SK-N-SH treated with all-trans-retinoic acid at 6 μM for 48 hours (cell line): ENCODE results near the gene KCNJ16.

ENCODE experiments used
- ATAC-seq: fragments of 200-7000 bp; cut with Tn5 transposase; 3 replicates; pipeline ENCODE4 v1.9.1; 2020; ENCODE audit warnings: mild to moderate bottlenecking, moderate library complexity
- ARNTL ChIP-seq: fragments of 450-650 bp; formaldehyde crosslinking; IDR thresholded peaks from 2 replicates; pipeline ENCODE4 v1.5.0; 2020; ENCODE audit warnings: low read depth, mild to moderate bottlenecking, moderate library complexity, borderline replicate concordance
- BACH2 ChIP-seq: fragments of 250-450 bp; sonication (Bioruptor Pico); IDR thresholded peaks from 2 replicates; pipeline ENCODE4 v1.9.0; 2021; ENCODE audit warnings: mild to moderate bottlenecking, borderline replicate concordance
- CSDC2 ChIP-seq: fragments of 250-450 bp; sonication (Bioruptor Pico); IDR thresholded peaks from 2 replicates; pipeline ENCODE4 v1.5.0; 2020; ENCODE audit warnings: mild to moderate bottlenecking, moderate library complexity
- ESRRG ChIP-seq: fragments of 250-450 bp; sonication (Bioruptor Pico); IDR thresholded peaks from 2 replicates; pipeline ENCODE4 v1.6.1; 2021; ENCODE audit warnings: mild to moderate bottlenecking
- GLIS3 ChIP-seq: fragments of 250-450 bp; sonication (Bioruptor Pico); IDR thresholded peaks from 2 replicates; pipeline ENCODE4 v1.5.0; 2020; ENCODE audit warnings: mild to moderate bottlenecking, moderate library complexity
- ISL1 ChIP-seq: fragments of 250-450 bp; sonication (Bioruptor Pico); IDR thresholded peaks from 2 replicates; pipeline ENCODE4 v2.1.2; 2022; ENCODE audit warnings: mild to moderate bottlenecking, moderate library complexity
- PPARA ChIP-seq: fragments of 250-450 bp; sonication (Bioruptor Pico); IDR thresholded peaks from 2 replicates; pipeline ENCODE4 v1.5.0; 2020; ENCODE audit warnings: mild to moderate bottlenecking, borderline replicate concordance
- RARB ChIP-seq: fragments of 250-450 bp; sonication (Bioruptor Pico); IDR thresholded peaks from 2 replicates; pipeline ENCODE4 v1.8.0; 2021; ENCODE audit warnings: mild to moderate bottlenecking, moderate library complexity
- SNAI2 ChIP-seq: fragments of 250-450 bp; sonication (Bioruptor Pico); IDR thresholded peaks from 2 replicates; pipeline ENCODE4 v1.5.0; 2020; ENCODE audit warnings: mild to moderate bottlenecking, moderate library complexity
- TCF4 ChIP-seq: fragments of 250-450 bp; sonication (Bioruptor Pico); IDR thresholded peaks from 2 replicates; pipeline ENCODE4 v1.8.0; 2021; ENCODE audit warnings: mild to moderate bottlenecking, moderate library complexity, borderline replicate concordance
- TOX ChIP-seq: fragments of 250-450 bp; sonication (Bioruptor Pico); IDR thresholded peaks from 2 replicates; pipeline ENCODE4 v1.8.0; 2021; ENCODE audit warnings: mild to moderate bottlenecking, moderate library complexity, borderline replicate concordance
- ZC3H10 ChIP-seq: fragments of 250-450 bp; sonication (Bioruptor Pico); IDR thresholded peaks from 2 replicates; pipeline ENCODE4 v1.5.1; 2021; ENCODE audit warnings: mild to moderate bottlenecking, moderate library complexity
- ZFP3 ChIP-seq: fragments of 250-450 bp; sonication (Bioruptor Pico); IDR thresholded peaks from 2 replicates; pipeline ENCODE4 v1.5.0; 2020; ENCODE audit warnings: mild to moderate bottlenecking, moderate library complexity
- ZFP30 ChIP-seq: fragments of 450-650 bp; formaldehyde crosslinking; IDR thresholded peaks from 2 replicates; pipeline ENCODE4 v1.5.0; 2022; ENCODE audit warnings: mild to moderate bottlenecking, moderate library complexity
- ZNF565 ChIP-seq: fragments of 450-650 bp; formaldehyde crosslinking; conservative IDR thresholded peaks from 2 replicates; pipeline ENCODE4 v1.5.0; 2020; ENCODE audit warnings: low read depth, mild to moderate bottlenecking, moderate library complexity
- ZNF70 ChIP-seq: fragments of 450-650 bp; formaldehyde crosslinking; IDR thresholded peaks from 2 replicates; pipeline ENCODE4 v1.5.0; 2020; ENCODE audit warnings: mild to moderate bottlenecking, moderate library complexity
- ZNF8 ChIP-seq: fragments of 450-650 bp; formaldehyde crosslinking; IDR thresholded peaks from 2 replicates; pipeline ENCODE4 v1.5.0; 2020; ENCODE audit warnings: mild to moderate bottlenecking, moderate library complexity
- TF ChIP-seq, protein P1 (sequence below): fragments of 250-450 bp; sonication (Bioruptor Pico); IDR thresholded peaks from 2 replicates; pipeline ENCODE4 v1.5.0; 2020; ENCODE audit warnings: mild to moderate bottlenecking, moderate library complexity
- TF ChIP-seq, protein P2 (sequence below): fragments of 250-450 bp; sonication (Bioruptor Pico); IDR thresholded peaks from 2 replicates; pipeline ENCODE4 v1.8.0; 2021; ENCODE audit warnings: low read depth, mild to moderate bottlenecking, moderate library complexity, borderline replicate concordance
- TF ChIP-seq, protein P3 (sequence below): fragments of 250-450 bp; sonication (Bioruptor Pico); IDR thresholded peaks from 2 replicates; pipeline ENCODE4 v1.5.1; 2020; ENCODE audit warnings: low read depth, mild to moderate bottlenecking, moderate library complexity
- TF ChIP-seq, protein P4 (sequence below): fragments of 250-450 bp; sonication (Bioruptor Pico); IDR thresholded peaks from 2 replicates; pipeline ENCODE4 v1.8.0; 2020; ENCODE audit warnings: mild to moderate bottlenecking, moderate library complexity, borderline replicate concordance
- TF ChIP-seq, protein P5 (sequence below): fragments of 250-450 bp; sonication (Bioruptor Pico); IDR thresholded peaks from 2 replicates; pipeline ENCODE4 v1.5.1; 2021; ENCODE audit warnings: mild to moderate bottlenecking, moderate library complexity

Gene KCNJ16

DNA sequence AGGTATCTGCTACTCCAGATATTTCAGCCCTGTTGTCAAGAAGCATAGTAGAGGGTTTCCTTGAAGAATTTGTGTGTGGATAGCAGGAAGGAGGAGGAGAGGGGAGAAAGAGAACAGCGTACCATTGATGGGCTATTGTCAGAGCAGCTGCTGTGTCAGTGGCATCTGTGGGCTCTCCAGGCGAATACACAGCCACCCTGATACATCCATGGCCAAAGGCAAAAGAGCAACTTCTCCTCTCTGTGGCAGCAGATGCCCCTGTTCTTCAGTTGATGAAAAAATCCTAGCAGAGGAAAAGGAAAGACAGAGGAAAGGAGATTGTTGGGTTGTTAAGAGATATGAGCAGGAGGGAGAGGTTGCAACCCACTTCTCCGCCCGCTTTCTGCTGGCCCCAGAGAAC, 82.1 kb downstream of the KCNJ16 start (continued):
- TF ChIP-seq, protein P1, sequence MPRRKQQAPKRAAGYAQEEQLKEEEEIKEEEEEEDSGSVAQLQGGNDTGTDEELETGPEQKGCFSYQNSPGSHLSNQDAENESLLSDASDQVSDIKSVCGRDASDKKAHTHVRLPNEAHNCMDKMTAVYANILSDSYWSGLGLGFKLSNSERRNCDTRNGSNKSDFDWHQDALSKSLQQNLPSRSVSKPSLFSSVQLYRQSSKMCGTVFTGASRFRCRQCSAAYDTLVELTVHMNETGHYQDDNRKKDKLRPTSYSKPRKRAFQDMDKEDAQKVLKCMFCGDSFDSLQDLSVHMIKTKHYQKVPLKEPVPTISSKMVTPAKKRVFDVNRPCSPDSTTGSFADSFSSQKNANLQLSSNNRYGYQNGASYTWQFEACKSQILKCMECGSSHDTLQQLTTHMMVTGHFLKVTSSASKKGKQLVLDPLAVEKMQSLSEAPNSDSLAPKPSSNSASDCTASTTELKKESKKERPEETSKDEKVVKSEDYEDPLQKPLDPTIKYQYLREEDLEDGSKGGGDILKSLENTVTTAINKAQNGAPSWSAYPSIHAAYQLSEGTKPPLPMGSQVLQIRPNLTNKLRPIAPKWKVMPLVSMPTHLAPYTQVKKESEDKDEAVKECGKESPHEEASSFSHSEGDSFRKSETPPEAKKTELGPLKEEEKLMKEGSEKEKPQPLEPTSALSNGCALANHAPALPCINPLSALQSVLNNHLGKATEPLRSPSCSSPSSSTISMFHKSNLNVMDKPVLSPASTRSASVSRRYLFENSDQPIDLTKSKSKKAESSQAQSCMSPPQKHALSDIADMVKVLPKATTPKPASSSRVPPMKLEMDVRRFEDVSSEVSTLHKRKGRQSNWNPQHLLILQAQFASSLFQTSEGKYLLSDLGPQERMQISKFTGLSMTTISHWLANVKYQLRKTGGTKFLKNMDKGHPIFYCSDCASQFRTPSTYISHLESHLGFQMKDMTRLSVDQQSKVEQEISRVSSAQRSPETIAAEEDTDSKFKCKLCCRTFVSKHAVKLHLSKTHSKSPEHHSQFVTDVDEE (CRISPR knock-in tag) = no peak
- TF ChIP-seq ZNF8 (CRISPR knock-in tag) (no peak), CSDC2 (CRISPR knock-in tag) (no peak), ZNF565 (CRISPR knock-in tag) (no peak), SNAI2 (CRISPR knock-in tag) (no peak), ARNTL (no peak), ZFP30 (CRISPR knock-in tag) (no peak)

DNA sequence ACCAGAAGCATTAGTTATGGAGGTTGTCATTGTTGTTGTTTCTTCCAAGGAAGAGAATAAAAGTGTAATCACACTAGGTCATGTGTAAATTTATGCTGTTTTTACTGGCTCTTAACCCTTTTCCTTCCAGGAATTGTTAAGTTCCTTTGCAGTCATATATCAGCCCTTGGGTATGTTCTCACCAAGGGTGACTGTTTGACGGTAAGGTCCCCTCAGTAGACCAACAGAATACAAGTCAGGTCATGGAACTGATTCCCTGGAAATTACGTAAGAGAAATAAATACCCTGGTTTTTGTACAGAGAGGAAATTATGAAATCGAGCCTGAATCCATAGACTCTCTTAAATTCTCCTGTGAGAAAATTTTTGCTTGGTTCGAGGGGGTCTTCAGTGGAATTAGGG, 83.2 kb downstream of the KCNJ16 start:
- ATAC-seq = no peak
- TF ChIP-seq, protein P1 (CRISPR knock-in tag) = no peak
- TF ChIP-seq ZC3H10 (no peak), ZNF8 (CRISPR knock-in tag) (no peak), CSDC2 (CRISPR knock-in tag) (no peak), PPARA (no peak), TOX (no peak), BACH2 (no peak), TCF4 (CRISPR knock-in tag) (no peak), ZNF70 (CRISPR knock-in tag) (no peak), RARB (CRISPR knock-in tag) (no peak), ESRRG (CRISPR knock-in tag) (no peak), ZFP30 (CRISPR knock-in tag) (no peak), ARNTL (no peak), ISL1 (CRISPR knock-in tag) (no peak), ZNF565 (CRISPR knock-in tag) (no peak), GLIS3 (CRISPR knock-in tag) (no peak), SNAI2 (CRISPR knock-in tag) (no peak)
- TF ChIP-seq, protein P2, sequence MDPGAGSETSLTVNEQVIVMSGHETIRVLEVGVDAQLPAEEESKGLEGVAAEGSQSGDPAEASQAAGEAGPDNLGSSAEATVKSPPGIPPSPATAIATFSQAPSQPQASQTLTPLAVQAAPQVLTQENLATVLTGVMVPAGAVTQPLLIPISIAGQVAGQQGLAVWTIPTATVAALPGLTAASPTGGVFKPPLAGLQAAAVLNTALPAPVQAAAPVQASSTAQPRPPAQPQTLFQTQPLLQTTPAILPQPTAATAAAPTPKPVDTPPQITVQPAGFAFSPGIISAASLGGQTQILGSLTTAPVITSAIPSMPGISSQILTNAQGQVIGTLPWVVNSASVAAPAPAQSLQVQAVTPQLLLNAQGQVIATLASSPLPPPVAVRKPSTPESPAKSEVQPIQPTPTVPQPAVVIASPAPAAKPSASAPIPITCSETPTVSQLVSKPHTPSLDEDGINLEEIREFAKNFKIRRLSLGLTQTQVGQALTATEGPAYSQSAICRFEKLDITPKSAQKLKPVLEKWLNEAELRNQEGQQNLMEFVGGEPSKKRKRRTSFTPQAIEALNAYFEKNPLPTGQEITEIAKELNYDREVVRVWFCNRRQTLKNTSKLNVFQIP (CRISPR knock-in tag) = no peak
- TF ChIP-seq, protein P3, sequence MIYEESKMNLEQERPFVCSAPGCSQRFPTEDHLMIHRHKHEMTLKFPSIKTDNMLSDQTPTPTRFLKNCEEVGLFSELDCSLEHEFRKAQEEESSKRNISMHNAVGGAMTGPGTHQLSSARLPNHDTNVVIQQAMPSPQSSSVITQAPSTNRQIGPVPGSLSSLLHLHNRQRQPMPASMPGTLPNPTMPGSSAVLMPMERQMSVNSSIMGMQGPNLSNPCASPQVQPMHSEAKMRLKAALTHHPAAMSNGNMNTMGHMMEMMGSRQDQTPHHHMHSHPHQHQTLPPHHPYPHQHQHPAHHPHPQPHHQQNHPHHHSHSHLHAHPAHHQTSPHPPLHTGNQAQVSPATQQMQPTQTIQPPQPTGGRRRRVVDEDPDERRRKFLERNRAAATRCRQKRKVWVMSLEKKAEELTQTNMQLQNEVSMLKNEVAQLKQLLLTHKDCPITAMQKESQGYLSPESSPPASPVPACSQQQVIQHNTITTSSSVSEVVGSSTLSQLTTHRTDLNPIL (CRISPR knock-in tag) = no peak
- TF ChIP-seq, protein P4, sequence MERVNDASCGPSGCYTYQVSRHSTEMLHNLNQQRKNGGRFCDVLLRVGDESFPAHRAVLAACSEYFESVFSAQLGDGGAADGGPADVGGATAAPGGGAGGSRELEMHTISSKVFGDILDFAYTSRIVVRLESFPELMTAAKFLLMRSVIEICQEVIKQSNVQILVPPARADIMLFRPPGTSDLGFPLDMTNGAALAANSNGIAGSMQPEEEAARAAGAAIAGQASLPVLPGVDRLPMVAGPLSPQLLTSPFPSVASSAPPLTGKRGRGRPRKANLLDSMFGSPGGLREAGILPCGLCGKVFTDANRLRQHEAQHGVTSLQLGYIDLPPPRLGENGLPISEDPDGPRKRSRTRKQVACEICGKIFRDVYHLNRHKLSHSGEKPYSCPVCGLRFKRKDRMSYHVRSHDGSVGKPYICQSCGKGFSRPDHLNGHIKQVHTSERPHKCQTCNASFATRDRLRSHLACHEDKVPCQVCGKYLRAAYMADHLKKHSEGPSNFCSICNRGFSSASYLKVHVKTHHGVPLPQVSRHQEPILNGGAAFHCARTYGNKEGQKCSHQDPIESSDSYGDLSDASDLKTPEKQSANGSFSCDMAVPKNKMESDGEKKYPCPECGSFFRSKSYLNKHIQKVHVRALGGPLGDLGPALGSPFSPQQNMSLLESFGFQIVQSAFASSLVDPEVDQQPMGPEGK = no peak

DNA sequence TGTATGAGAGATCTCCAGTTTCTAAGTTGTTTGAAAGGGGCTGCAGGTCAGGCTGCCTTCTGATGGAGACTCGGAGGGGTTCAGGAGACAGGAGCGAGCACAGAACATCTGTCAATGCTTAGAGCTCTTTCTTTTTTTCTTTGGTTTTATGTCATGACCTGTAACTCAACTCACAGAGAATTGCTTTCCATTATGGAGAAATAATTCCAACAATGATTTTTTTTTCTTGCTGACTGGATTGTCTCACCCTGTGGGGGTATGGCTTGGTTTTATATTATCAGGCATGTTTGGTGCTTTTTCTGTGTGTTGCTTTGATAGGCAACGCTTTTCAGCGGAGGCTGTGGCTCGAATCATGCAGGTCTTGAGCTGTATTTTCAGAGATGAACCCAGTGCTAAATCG, 83.6 kb downstream of the KCNJ16 start:
- ATAC-seq = no peak
- TF ChIP-seq ZFP3 (no peak), ZNF8 (CRISPR knock-in tag) (no peak), PPARA (no peak), GLIS3 (CRISPR knock-in tag) (no peak), CSDC2 (CRISPR knock-in tag) (no peak), TCF4 (CRISPR knock-in tag) (no peak), ESRRG (CRISPR knock-in tag) (no peak), RARB (CRISPR knock-in tag) (no peak)
- TF ChIP-seq, protein P5, sequence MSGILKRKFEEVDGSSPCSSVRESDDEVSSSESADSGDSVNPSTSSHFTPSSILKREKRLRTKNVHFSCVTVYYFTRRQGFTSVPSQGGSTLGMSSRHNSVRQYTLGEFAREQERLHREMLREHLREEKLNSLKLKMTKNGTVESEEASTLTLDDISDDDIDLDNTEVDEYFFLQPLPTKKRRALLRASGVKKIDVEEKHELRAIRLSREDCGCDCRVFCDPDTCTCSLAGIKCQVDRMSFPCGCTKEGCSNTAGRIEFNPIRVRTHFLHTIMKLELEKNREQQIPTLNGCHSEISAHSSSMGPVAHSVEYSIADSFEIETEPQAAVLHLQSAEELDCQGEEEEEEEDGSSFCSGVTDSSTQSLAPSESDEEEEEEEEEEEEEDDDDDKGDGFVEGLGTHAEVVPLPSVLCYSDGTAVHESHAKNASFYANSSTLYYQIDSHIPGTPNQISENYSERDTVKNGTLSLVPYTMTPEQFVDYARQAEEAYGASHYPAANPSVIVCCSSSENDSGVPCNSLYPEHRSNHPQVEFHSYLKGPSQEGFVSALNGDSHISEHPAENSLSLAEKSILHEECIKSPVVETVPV (CRISPR knock-in tag) = no peak
- TF ChIP-seq, protein P3 (CRISPR knock-in tag) = no peak
- TF ChIP-seq, protein P1 (CRISPR knock-in tag) = no peak
